Parathyroid adenoma (tissue), 2 donors: ENCODE results near the gene SH3BP4.

ENCODE experiments used
- H2AFZ ChIP-seq: fragments of 300-600 bp; sonication (generic); one replicate; pipeline ENCODE4 v1.7.0; 2017; ENCODE audit warnings: antibody characterized with exemption, mild to moderate bottlenecking
- H3K27ac ChIP-seq: fragments of 300-600 bp; sonication (generic); one replicate; pipeline ENCODE4 v1.7.0; 2017
- H3K27me3 ChIP-seq: fragments of 300-600 bp; sonication (generic); one replicate; pipeline ENCODE4 v1.7.0; 2017; ENCODE audit warnings: low read length; ENCODE audit not compliant: control insufficient read depth, insufficient read depth
- H3K36me3 ChIP-seq: fragments of 300-600 bp; sonication (generic); one replicate; pipeline ENCODE4 v1.7.0; 2017; ENCODE audit warnings: low read length; ENCODE audit not compliant: control insufficient read depth, insufficient read depth
- H3K4me1 ChIP-seq: fragments of 300-600 bp; sonication (generic); one replicate; pipeline ENCODE4 v1.7.0; 2017; ENCODE audit warnings: control low read depth
- H3K4me2 ChIP-seq: fragments of 300-600 bp; sonication (generic); one replicate; pipeline ENCODE4 v1.7.0; 2017; ENCODE audit warnings: low read length
- H3K4me3 ChIP-seq: fragments of 300-600 bp; sonication (generic); one replicate; pipeline ENCODE4 v1.7.0; 2017; ENCODE audit warnings: low read depth, low read length
- H3K79me2 ChIP-seq: fragments of 300-600 bp; sonication (generic); one replicate; pipeline ENCODE4 v1.7.0; 2017; ENCODE audit warnings: control low read depth
- H3K9ac ChIP-seq: fragments of 300-600 bp; sonication (generic); one replicate; pipeline ENCODE4 v1.7.0; 2017; ENCODE audit warnings: mild to moderate bottlenecking
- H3K9me3 ChIP-seq: fragments of 300-600 bp; sonication (generic); one replicate; pipeline ENCODE4 v1.7.0; 2017; ENCODE audit warnings: low read length; ENCODE audit not compliant: control insufficient read depth
- TF ChIP-seq, protein P1 (sequence below): fragments of 300-600 bp; sonication (generic); IDR thresholded peaks from one replicate; pipeline ENCODE4 v1.7.0; 2017; ENCODE audit warnings: antibody characterized with exemption, mild to moderate bottlenecking
- donor health status: primary hyperparathyroidism.

Gene SH3BP4

DNA sequence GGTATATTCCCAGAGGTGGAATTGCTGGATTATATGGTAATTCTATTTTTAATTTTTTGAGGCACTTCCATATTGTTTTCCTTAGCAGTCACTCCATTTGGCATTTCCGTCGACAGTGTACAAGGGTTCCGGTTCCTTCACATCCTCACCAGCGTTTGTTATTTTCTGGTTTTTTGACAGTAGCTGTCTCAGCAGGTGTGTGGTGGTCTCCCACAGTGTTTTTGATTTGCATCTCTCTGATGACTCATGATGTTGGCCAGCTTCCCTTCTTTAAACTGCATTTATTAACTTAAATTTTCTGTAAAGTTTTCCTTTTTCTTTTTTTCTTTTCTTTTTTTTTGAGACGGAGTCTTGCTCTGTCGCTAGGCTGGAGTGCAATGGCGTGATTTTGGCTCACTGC, 19.7 kb downstream of the SH3BP4 start:
- Histone ChIP-seq H3K36me3 (no peaks in the 10 kb centered on the region), H3K4me2 (no peak overlapping the region), H3K9ac (no peak overlapping the region), H3K79me2 (no peaks in the 10 kb centered on the region), H2AFZ (no peak overlapping the region), H3K9me3 (no peaks in the 10 kb centered on the region), H3K4me3 (no peak overlapping the region), H3K27me3 (no peaks in the 10 kb centered on the region), H3K4me1 (no peaks in the 10 kb centered on the region), H3K27ac (no peak overlapping the region)
- TF ChIP-seq, protein P1, sequence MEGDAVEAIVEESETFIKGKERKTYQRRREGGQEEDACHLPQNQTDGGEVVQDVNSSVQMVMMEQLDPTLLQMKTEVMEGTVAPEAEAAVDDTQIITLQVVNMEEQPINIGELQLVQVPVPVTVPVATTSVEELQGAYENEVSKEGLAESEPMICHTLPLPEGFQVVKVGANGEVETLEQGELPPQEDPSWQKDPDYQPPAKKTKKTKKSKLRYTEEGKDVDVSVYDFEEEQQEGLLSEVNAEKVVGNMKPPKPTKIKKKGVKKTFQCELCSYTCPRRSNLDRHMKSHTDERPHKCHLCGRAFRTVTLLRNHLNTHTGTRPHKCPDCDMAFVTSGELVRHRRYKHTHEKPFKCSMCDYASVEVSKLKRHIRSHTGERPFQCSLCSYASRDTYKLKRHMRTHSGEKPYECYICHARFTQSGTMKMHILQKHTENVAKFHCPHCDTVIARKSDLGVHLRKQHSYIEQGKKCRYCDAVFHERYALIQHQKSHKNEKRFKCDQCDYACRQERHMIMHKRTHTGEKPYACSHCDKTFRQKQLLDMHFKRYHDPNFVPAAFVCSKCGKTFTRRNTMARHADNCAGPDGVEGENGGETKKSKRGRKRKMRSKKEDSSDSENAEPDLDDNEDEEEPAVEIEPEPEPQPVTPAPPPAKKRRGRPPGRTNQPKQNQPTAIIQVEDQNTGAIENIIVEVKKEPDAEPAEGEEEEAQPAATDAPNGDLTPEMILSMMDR = no peak

DNA sequence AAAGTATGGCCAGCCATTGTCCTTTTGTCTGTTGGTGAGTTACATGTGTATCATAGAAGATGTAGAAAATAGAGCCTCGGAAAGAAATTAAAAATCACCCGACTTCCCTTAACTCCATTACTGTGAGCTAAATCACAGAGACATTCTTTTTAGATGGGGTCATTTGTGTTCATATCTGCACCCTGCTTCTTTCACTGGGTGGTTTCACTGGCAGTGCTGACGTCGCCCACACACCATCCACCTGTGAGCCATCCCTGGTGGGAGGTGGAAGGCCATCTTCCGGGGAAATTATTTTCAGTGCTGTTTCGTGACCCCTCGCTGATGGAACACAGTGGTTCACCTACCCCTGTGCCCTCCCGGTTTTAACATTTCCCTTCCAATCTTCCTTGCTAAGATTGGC, 21.2 kb downstream of the SH3BP4 start:
- Histone ChIP-seq H3K9me3 (no peaks in the 10 kb centered on the region), H3K4me3 (no peak overlapping the region), H3K27me3 (no peaks in the 10 kb centered on the region), H3K36me3 (no peaks in the 10 kb centered on the region), H3K9ac (no peak overlapping the region), H3K79me2 (no peaks in the 10 kb centered on the region), H2AFZ (no peak overlapping the region), H3K4me2 (no peak overlapping the region), H3K27ac (no peak overlapping the region), H3K4me1 (no peaks in the 10 kb centered on the region)
- TF ChIP-seq, protein P1 = no peak

- Histone ChIP-seq H3K4me3 (no peak overlapping the region), H3K79me2 (no peaks in the 10 kb centered on the region)
These were observed 22.9 kb downstream of the SH3BP4 start for GRCh38 chr2:234974501-234975385.

DNA sequence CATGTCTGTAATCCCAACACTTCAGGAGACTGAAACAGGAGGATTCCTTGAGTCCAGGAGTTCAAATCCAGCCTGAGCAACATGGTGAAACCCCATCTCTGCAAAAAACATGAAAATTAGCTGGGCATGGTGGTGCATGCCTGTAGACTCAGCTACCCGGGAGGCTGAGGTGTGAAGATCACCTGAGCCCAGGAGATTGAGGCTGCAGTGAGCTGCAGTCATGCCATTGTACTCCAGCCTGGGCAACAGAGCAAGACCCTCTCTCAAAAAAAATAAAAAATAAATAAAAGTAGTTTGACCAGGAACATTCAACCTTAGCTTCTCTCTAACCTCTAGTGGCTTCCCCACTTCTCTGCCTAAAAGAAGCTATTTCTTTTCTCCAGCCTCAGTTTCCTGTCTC, 23.8 kb downstream of the SH3BP4 start:
- H3K27ac ChIP-seq = no peak overlapping the region
- H3K4me3 ChIP-seq = no peak overlapping the region
- no peak overlapping the region for H3K9ac ChIP-seq
- no peaks in the 10 kb centered on the region for H3K79me2 ChIP-seq
- no peak overlapping the region for H3K4me2 ChIP-seq
- H3K36me3 ChIP-seq = no peaks in the 10 kb centered on the region
- no peaks in the 10 kb centered on the region for H3K4me1 ChIP-seq
- no peak overlapping the region for H2AFZ ChIP-seq
- H3K9me3 ChIP-seq = no peaks in the 10 kb centered on the region
- TF ChIP-seq, protein P1 = no peak
- no peaks in the 10 kb centered on the region for H3K27me3 ChIP-seq

More at GRCh38 chr2:234974501-234975385, 22.9 kb downstream of the SH3BP4 start:
- H3K27ac ChIP-seq = no peak overlapping the region
- TF ChIP-seq, protein P1 = no peak
- no peaks in the 10 kb centered on the region for H3K36me3 ChIP-seq
- no peak overlapping the region for H3K9ac ChIP-seq
- H3K4me2 ChIP-seq = no peak overlapping the region
- no peaks in the 10 kb centered on the region for H3K9me3 ChIP-seq
- no peaks in the 10 kb centered on the region for H3K27me3 ChIP-seq
- H2AFZ ChIP-seq = no peak overlapping the region
- H3K4me1 ChIP-seq = no peaks in the 10 kb centered on the region
